DND-41 (cell line): ENCODE measurements around the gene PHYH.

Source experiments
- CTCF ChIP-seq: IDR thresholded peaks from 2 replicates; pipeline ENCODE4 v1.5.1; 2012; ENCODE audit warnings: borderline replicate concordance, low read length, moderate library complexity, mild to moderate bottlenecking; ENCODE audit not compliant: poor library complexity, severe bottlenecking; ENCODE audit errors: extremely low read depth
- EZH2 ChIP-seq: IDR thresholded peaks from 3 replicates; pipeline ENCODE4 v1.6.1; 2012; ENCODE audit warnings: borderline replicate concordance, low read depth, mild to moderate bottlenecking, moderate library complexity, low read length, inconsistent platforms; ENCODE audit not compliant: severe bottlenecking

DNA sequence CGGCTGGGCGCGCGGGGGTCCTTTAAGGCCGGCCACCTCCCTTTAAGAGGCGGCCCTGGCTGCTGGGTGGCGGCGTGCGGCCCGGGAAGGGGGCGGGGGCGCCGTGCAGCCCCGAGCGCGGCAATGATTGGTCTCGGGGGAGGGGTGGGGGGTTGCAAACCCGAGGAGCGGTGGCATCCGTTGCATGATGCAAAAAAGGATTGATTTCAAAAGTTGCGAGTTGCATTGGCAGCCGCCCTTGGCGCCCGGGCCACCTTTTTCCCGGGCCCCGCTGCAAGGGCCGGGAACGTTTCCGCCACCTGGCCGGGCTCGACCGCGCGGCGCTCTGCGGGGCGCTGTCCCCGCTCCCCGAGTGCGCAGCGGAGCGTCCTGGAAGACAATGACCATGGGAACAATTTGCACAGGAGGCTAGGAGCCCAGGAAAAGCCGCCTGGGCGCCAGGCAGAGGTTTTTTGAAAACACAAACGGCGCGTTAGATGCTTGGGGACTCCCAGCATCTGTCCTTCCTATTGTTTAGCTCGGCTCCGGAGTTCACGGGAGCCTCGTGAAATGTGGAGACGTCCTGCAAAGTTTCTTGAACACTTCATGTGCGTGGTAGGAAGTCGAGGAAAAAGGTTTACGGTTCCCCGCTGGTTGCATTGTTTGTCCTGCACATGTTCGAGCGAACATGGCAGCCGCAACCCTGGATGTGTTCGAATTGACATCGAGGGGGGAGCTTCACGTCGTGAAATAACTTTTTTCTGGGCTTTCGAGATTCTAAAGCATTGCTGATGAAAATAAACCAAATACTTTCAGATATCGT, 48.6 kb upstream of the PHYH start, which contains the start of gene SEPHS1:
- TF ChIP-seq CTCF = peak; percentile 16
- TF ChIP-seq EZH2 = no peak
